ENCODE results near the gene NOTCH1.

Gene NOTCH1

GRCh38 chr9:136463578-136463977 lies 82.3 kb downstream of the NOTCH1 start:
- TF ChIP-seq, protein P1, sequence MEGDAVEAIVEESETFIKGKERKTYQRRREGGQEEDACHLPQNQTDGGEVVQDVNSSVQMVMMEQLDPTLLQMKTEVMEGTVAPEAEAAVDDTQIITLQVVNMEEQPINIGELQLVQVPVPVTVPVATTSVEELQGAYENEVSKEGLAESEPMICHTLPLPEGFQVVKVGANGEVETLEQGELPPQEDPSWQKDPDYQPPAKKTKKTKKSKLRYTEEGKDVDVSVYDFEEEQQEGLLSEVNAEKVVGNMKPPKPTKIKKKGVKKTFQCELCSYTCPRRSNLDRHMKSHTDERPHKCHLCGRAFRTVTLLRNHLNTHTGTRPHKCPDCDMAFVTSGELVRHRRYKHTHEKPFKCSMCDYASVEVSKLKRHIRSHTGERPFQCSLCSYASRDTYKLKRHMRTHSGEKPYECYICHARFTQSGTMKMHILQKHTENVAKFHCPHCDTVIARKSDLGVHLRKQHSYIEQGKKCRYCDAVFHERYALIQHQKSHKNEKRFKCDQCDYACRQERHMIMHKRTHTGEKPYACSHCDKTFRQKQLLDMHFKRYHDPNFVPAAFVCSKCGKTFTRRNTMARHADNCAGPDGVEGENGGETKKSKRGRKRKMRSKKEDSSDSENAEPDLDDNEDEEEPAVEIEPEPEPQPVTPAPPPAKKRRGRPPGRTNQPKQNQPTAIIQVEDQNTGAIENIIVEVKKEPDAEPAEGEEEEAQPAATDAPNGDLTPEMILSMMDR (IDR thresholded peaks at IDR 0.05; ENCODE audit: borderline replicate concordance, extremely low read depth, low read length, poor library complexity, severe bottlenecking): no peak
- no peak for TF ChIP-seq EZH2 (IDR thresholded peaks at IDR 0.05; ENCODE audit: borderline replicate concordance, low read depth, low read length, severe bottlenecking)
- no peak overlapping the region for H2AFZ ChIP-seq (ENCODE audit: low read depth, low read length)
- no peak overlapping the region for H3K4me2 ChIP-seq (ENCODE audit: insufficient read depth, low read length)
- no peak overlapping the region for H3K27ac ChIP-seq (ENCODE audit: low read length)
- H3K4me3 ChIP-seq (ENCODE audit: low read depth in 1 of 2, low read length in 2 of 2): no peak overlapping the region
- no peaks in the 10 kb centered on the region for H3K9me3 ChIP-seq (ENCODE audit: insufficient read depth, low read length, severe bottlenecking)
- DNase-seq: no peak
- ATAC-seq (ENCODE audit: insufficient read depth, low read depth): no peak
- peaks cover 93% of the 10 kb centered on the region for H3K36me3 ChIP-seq (ENCODE audit: insufficient read depth, low read length)
- H3K79me2 ChIP-seq (ENCODE audit: insufficient read depth, low read length): peaks cover 5% of the 10 kb centered on the region; the same call in 1 of the 2 replicates
- H3K9ac ChIP-seq (ENCODE audit: low read depth, low read length): no peak overlapping the region
- H4K20me1 ChIP-seq (ENCODE audit: insufficient read depth, low read length): peaks cover 24% of the 10 kb centered on the region
- no peaks in the 10 kb centered on the region for H3K27me3 ChIP-seq (ENCODE audit: insufficient read depth, low read length, poor library complexity)
- H3K4me1 ChIP-seq (ENCODE audit: insufficient read depth, low read length): no peaks in the 10 kb centered on the region

GRCh38 chr9:136462664-136463063 lies 83.2 kb downstream of the NOTCH1 start:
- Histone ChIP-seq H3K4me2 (ENCODE audit: insufficient read depth, low read length) (no peak overlapping the region), H3K9ac (ENCODE audit: low read depth, low read length) (no peak overlapping the region), H3K27me3 (ENCODE audit: insufficient read depth, low read length, poor library complexity) (no peaks in the 10 kb centered on the region)

GRCh38 chr9:136460772-136461325 lies 85.0 kb downstream of the NOTCH1 start:
- Histone ChIP-seq H4K20me1 (ENCODE audit: insufficient read depth, low read length) (peaks cover 25% of the 10 kb centered on the region), H3K9me3 (ENCODE audit: insufficient read depth, low read length, severe bottlenecking) (no peaks in the 10 kb centered on the region)
- DNase-seq: no peak

More at GRCh38 chr9:136462664-136463063, 83.2 kb downstream of the NOTCH1 start:
- H3K36me3 ChIP-seq (ENCODE audit: insufficient read depth, low read length): peaks cover 92% of the 10 kb centered on the region
- TF ChIP-seq, protein P1 (IDR thresholded peaks at IDR 0.05; ENCODE audit: borderline replicate concordance, extremely low read depth, low read length, poor library complexity, severe bottlenecking): no peak
- no peak for TF ChIP-seq EZH2 (IDR thresholded peaks at IDR 0.05; ENCODE audit: borderline replicate concordance, low read depth, low read length, severe bottlenecking)
- H2AFZ ChIP-seq (ENCODE audit: low read depth, low read length): no peak overlapping the region
- no peak overlapping the region for H3K4me3 ChIP-seq (ENCODE audit: low read depth in 1 of 2, low read length in 2 of 2)
- no peaks in the 10 kb centered on the region for H3K9me3 ChIP-seq (ENCODE audit: insufficient read depth, low read length, severe bottlenecking)
- H3K4me1 ChIP-seq (ENCODE audit: insufficient read depth, low read length): no peaks in the 10 kb centered on the region
- H3K27ac ChIP-seq (ENCODE audit: low read length): no peak overlapping the region
- ATAC-seq (ENCODE audit: insufficient read depth, low read depth) (no peak), DNase-seq (no peak)
- H3K79me2 ChIP-seq (ENCODE audit: insufficient read depth, low read length): peaks cover 2% of the 10 kb centered on the region; the same call in 1 of the 2 replicates
- peaks cover 24% of the 10 kb centered on the region for H4K20me1 ChIP-seq (ENCODE audit: insufficient read depth, low read length)

More at GRCh38 chr9:136460772-136461325, 85.0 kb downstream of the NOTCH1 start:
- TF ChIP-seq, protein P1 (IDR thresholded peaks at IDR 0.05; ENCODE audit: borderline replicate concordance, extremely low read depth, low read length, poor library complexity, severe bottlenecking): no peak
- TF ChIP-seq EZH2 (IDR thresholded peaks at IDR 0.05; ENCODE audit: borderline replicate concordance, low read depth, low read length, severe bottlenecking): no peak
- Histone ChIP-seq H3K36me3 (ENCODE audit: insufficient read depth, low read length) (peaks cover 93% of the 10 kb centered on the region), H3K9ac (ENCODE audit: low read depth, low read length) (no peak overlapping the region), H2AFZ (ENCODE audit: low read depth, low read length) (no peak overlapping the region), H3K4me2 (ENCODE audit: insufficient read depth, low read length) (no peak overlapping the region), H3K27ac (ENCODE audit: low read length) (no peak overlapping the region), H3K4me3 (ENCODE audit: low read depth in 1 of 2, low read length in 2 of 2) (no peak overlapping the region), H3K4me1 (ENCODE audit: insufficient read depth, low read length) (no peaks in the 10 kb centered on the region), H3K79me2 (ENCODE audit: insufficient read depth, low read length) (peaks cover 2% of the 10 kb centered on the region; the same call in 1 of the 2 replicates), H3K27me3 (ENCODE audit: insufficient read depth, low read length, poor library complexity) (no peaks in the 10 kb centered on the region)
- ATAC-seq (ENCODE audit: insufficient read depth, low read depth): no peak

Data from DND-41 (cell line).